GM12892 (cell line): Measurements from ENCODE around the gene MACROD2.

Source experiments
- DNase-seq: peaks from one replicate; pipeline ENCODE4 v3.0.0; 2011; ENCODE audit not compliant: insufficient read length
- FAIRE-seq: peaks from 2 replicates; lab custom pipeline; 2011; peaks lifted over from hg19 to GRCh38; lab: Jason Lieb, UNC
- POLR2A ChIP-seq: IDR thresholded peaks from 2 replicates; pipeline ENCODE4 v1.6.1; 2011; ENCODE audit warnings: low read depth, low read length, control low read depth
- POLR2AphosphoS5 ChIP-seq: IDR thresholded peaks from 2 replicates; pipeline ENCODE4 v1.6.1; 2011; ENCODE audit warnings: low read depth, low read length, control low read depth
- TAF1 ChIP-seq: IDR thresholded peaks from 2 replicates; pipeline ENCODE4 v1.6.1; 2011; ENCODE audit warnings: low read depth, mild to moderate bottlenecking, control low read depth, low read length, borderline replicate concordance

MACROD2 gene

GRCh38 chr20:15739035-15739434 is 1743.7 kb downstream of the MACROD2 start:
- no peak for DNase-seq
- TF ChIP-seq POLR2AphosphoS5 (no peak), POLR2A (no peak), TAF1 (no peak)
- FAIRE-seq = no peak

- no peak for TF ChIP-seq POLR2A
- no peak for TF ChIP-seq TAF1
- no peak for TF ChIP-seq POLR2AphosphoS5
- FAIRE-seq (no peak), DNase-seq (no peak)
Measured at GRCh38 chr20:15740046-15740775, 1744.9 kb downstream of the MACROD2 start.

- FAIRE-seq (no peak), DNase-seq (no peak)
- TF ChIP-seq TAF1 (no peak), POLR2AphosphoS5 (no peak), POLR2A (no peak)
Measured at GRCh38 chr20:15742087-15742486, 1746.8 kb downstream of the MACROD2 start.

GRCh38 chr20:15742627-15743026 is 1747.3 kb downstream of the MACROD2 start:
- FAIRE-seq (no peak), DNase-seq (no peak)
- TF ChIP-seq POLR2AphosphoS5 = no peak
- TF ChIP-seq POLR2A = no peak
- TF ChIP-seq TAF1 = no peak

- DNase-seq (no peak), FAIRE-seq (no peak)
- TF ChIP-seq TAF1 = no peak
- no peak for TF ChIP-seq POLR2A
- TF ChIP-seq POLR2AphosphoS5 = no peak
Measured at GRCh38 chr20:15756002-15756753, 1760.9 kb downstream of the MACROD2 start.

- FAIRE-seq = no peak
- no peak for TF ChIP-seq POLR2AphosphoS5
- TF ChIP-seq POLR2A = no peak
- no peak for TF ChIP-seq TAF1
- no peak for DNase-seq
Measured at GRCh38 chr20:15756754-15757115, 1761.4 kb downstream of the MACROD2 start.

- FAIRE-seq (no peak), DNase-seq (no peak)
- no peak for TF ChIP-seq TAF1
- TF ChIP-seq POLR2AphosphoS5 = no peak
- no peak for TF ChIP-seq POLR2A
Measured at GRCh38 chr20:15759594-15759993, 1764.3 kb downstream of the MACROD2 start.

- TF ChIP-seq POLR2AphosphoS5 = no peak
- DNase-seq = no peak
- FAIRE-seq = no peak
Measured at GRCh38 chr20:15760001-15760621, 1764.8 kb downstream of the MACROD2 start.

GRCh38 chr20:15763366-15763765 is 1768.0 kb downstream of the MACROD2 start:
- TF ChIP-seq POLR2A (no peak), POLR2AphosphoS5 (no peak), TAF1 (no peak)
- DNase-seq (no peak), FAIRE-seq (no peak)

GRCh38 chr20:15767586-15767985 is 1772.3 kb downstream of the MACROD2 start:
- DNase-seq (no peak), FAIRE-seq (no peak)
- TF ChIP-seq POLR2A (no peak), POLR2AphosphoS5 (no peak), TAF1 (no peak)

GRCh38 chr20:15767999-15768741 is 1772.9 kb downstream of the MACROD2 start:
- TF ChIP-seq TAF1 (no peak), POLR2AphosphoS5 (no peak), POLR2A (no peak)
- DNase-seq (no peak), FAIRE-seq (no peak)

GRCh38 chr20:15772826-15773225 is 1777.5 kb downstream of the MACROD2 start:
- DNase-seq = no peak
- no peak for FAIRE-seq
- no peak for TF ChIP-seq TAF1
- no peak for TF ChIP-seq POLR2AphosphoS5
- TF ChIP-seq POLR2A = no peak
